ENCODE results near the gene GPR176.
"Not testable (repeated sequence)": the region's sequence is repeated elsewhere in the genome, so short reads cannot be mapped to it uniquely, and the experiment has no call there.

GPR176 gene

GRCh38 chr15:39920510-39921273 is 626 bp upstream of the GPR176 start:
- peak overlapping the region; percentile 90 for H3K4me3 Mint-ChIP-seq
- peaks cover 11% of the 10 kb centered on the region for H3K9me3 Mint-ChIP-seq
- H3K4me1 Mint-ChIP-seq = peaks cover 26% of the 10 kb centered on the region
- H3K36me3 Mint-ChIP-seq = peaks cover 2% of the 10 kb centered on the region
- peaks cover 14% of the 10 kb centered on the region for H3K27me3 Mint-ChIP-seq
- H3K27ac Mint-ChIP-seq = peak overlapping the region; percentile 92

- H3K27me3 Mint-ChIP-seq = peaks cover 18% of the 10 kb centered on the region
- no peak overlapping the region for H3K4me3 Mint-ChIP-seq
- H3K27ac Mint-ChIP-seq = no peak overlapping the region
- H3K4me1 Mint-ChIP-seq = peaks cover 16% of the 10 kb centered on the region
- peaks cover 2% of the 10 kb centered on the region for H3K36me3 Mint-ChIP-seq
- peaks cover 7% of the 10 kb centered on the region for H3K9me3 Mint-ChIP-seq
Observed at GRCh38 chr15:39919411-39919747, 687 bp downstream of the GPR176 start.

GRCh38 chr15:39918688-39919385 is 1.2 kb downstream of the GPR176 start:
- Mint-ChIP-seq H3K27ac (peak overlapping the region; percentile 63), H3K9me3 (peaks cover 7% of the 10 kb centered on the region), H3K27me3 (peaks cover 18% of the 10 kb centered on the region), H3K36me3 (peaks cover 2% of the 10 kb centered on the region), H3K4me3 (peak overlapping the region; percentile 77), H3K4me1 (peaks cover 16% of the 10 kb centered on the region)

DNA sequence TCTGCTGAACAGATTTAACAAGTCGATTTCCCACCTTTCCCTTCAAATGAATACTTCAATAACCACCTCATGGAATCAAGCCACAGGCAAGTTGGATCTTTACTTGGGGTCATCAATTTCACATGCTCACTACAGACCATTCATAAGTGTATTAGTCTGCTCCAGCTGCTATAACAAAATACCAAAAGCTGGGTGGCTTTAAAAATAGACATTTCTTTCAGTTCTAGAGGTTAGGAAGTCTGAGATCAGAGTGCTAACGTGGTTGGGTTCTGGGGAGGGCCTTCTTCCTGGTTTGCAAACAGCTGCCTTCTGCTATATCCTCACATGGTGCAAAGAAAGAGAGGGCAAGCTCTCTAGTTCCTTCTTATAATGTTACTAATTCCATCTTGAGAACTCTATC is 5.1 kb downstream of the GPR176 start:
- Mint-ChIP-seq H3K36me3 (no peaks in the 10 kb centered on the region), H3K27ac (no peak overlapping the region), H3K4me1 (peaks cover 9% of the 10 kb centered on the region), H3K27me3 (peaks cover 18% of the 10 kb centered on the region), H3K9me3 (no peaks in the 10 kb centered on the region), H3K4me3 (no peak overlapping the region)

DNA sequence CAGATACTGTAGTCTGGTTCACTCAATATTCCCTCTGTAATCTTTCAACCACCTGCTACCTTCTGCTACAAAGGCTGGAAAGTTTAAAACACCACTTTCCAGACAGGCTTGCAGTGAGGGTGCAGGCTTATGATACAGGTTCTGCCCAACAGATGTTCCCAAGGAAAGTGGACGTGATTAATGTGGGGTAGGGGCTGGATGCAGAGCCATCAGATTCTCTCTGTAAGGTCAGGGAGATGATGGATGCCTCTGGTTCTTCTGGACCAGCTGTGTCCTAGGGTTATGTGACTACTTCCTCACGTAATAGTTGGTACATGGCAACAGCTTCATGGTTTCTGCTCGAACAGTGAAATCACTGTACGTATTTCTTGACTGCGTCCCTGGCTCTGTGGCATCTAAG is 11.1 kb downstream of the GPR176 start:
- no peaks in the 10 kb centered on the region for H3K9me3 Mint-ChIP-seq
- peaks cover 3% of the 10 kb centered on the region for H3K27me3 Mint-ChIP-seq
- no peaks in the 10 kb centered on the region for H3K36me3 Mint-ChIP-seq
- H3K4me1 Mint-ChIP-seq = no peaks in the 10 kb centered on the region
- no peak overlapping the region for H3K27ac Mint-ChIP-seq
- H3K4me3 Mint-ChIP-seq = no peak overlapping the region

DNA sequence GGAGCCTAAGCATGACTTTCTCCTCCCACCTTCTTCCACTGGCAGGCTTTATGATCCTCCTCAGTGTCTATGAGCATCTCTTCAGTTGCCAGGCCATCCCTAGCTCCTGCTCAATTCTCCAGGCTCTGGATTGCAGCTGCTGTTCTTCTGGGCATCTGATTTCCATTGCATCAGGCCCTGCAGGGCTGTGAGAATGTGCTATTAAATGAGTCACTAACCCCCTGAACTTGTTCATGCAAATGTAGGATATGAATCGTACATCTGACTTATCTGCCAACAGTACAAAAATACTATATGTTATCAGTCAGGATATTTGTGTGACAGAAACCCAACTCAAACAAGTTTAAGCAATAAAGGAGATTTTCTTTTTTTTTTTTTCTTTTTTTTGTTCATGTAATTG is 11.9 kb downstream of the GPR176 start:
- no peaks in the 10 kb centered on the region for H3K9me3 Mint-ChIP-seq
- H3K27me3 Mint-ChIP-seq = peaks cover 3% of the 10 kb centered on the region
- H3K27ac Mint-ChIP-seq = no peak overlapping the region
- no peaks in the 10 kb centered on the region for H3K4me1 Mint-ChIP-seq
- H3K36me3 Mint-ChIP-seq = no peaks in the 10 kb centered on the region
- no peak overlapping the region for H3K4me3 Mint-ChIP-seq

DNA sequence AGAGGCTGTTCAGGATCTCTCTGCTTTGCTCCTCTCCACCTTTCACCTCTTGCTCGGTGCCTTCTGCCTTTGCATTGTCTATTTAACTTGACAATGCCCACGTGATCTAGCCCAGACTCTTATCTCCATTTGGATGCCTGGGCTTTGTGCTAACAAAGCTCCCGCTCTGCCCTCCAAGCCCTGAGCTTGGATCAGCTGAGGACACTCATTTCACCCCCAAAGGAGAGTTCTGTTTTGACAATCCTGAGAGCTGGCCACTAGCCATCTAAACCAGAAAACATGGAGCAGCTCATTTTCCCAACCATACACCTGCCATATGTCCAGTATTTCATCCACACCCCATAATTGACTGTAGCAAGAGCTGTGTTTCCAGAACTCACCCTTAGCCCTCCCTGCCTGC is 12.8 kb downstream of the GPR176 start:
- H3K4me1 Mint-ChIP-seq = no peaks in the 10 kb centered on the region
- H3K4me3 Mint-ChIP-seq = no peak overlapping the region
- H3K36me3 Mint-ChIP-seq = no peaks in the 10 kb centered on the region
- no peak overlapping the region for H3K27ac Mint-ChIP-seq
- H3K27me3 Mint-ChIP-seq = peaks cover 3% of the 10 kb centered on the region
- H3K9me3 Mint-ChIP-seq = no peaks in the 10 kb centered on the region

DNA sequence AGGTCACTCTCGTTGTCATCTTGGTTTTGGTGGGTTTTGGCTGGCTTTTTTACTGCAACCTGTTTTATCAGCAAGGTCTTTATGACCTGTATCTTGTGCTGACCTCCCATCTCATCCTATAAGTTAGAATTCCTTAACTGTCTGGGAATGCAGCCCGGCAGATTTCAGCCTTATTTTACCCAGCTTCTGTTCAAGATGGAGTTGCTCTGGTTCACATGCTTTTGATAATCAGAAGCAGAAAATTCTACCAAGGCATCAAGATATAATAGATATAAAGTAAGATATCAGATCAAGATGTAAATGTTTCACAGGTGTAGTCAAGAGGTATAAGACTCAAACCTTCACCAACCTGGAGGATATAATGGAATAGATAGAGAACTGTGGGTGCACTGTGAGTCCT is 16.0 kb downstream of the GPR176 start:
- Mint-ChIP-seq H3K27me3 (peaks cover 2% of the 10 kb centered on the region), H3K4me1 (no peaks in the 10 kb centered on the region), H3K4me3 (no peak overlapping the region), H3K9me3 (no peaks in the 10 kb centered on the region), H3K36me3 (no peaks in the 10 kb centered on the region), H3K27ac (peak overlapping the region; percentile 64)

DNA sequence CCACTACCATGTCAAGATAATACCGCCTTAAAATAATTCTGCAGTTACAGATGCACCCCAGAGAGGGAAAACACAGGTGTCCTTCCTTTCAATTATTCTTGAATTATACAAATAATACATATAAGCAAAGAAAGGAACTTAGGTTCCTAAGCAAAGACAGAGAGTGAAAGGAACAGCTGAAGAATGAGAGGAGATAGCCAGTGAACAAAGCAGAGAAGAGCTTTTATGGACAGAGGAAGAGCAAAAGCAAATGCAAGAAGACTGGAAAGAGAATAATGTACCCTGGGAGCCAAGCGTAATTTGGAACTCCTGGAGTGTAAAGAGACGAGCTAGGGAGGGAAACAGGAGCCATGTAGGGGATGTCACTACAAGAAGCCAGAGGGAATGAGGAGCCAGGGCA is 21.7 kb downstream of the GPR176 start:
- no peaks in the 10 kb centered on the region for H3K36me3 Mint-ChIP-seq
- no peaks in the 10 kb centered on the region for H3K4me1 Mint-ChIP-seq
- H3K9me3 Mint-ChIP-seq = no peaks in the 10 kb centered on the region
- H3K27me3 Mint-ChIP-seq = peaks cover 7% of the 10 kb centered on the region
- H3K4me3 Mint-ChIP-seq = no peak overlapping the region
- H3K27ac Mint-ChIP-seq = no peak overlapping the region

DNA sequence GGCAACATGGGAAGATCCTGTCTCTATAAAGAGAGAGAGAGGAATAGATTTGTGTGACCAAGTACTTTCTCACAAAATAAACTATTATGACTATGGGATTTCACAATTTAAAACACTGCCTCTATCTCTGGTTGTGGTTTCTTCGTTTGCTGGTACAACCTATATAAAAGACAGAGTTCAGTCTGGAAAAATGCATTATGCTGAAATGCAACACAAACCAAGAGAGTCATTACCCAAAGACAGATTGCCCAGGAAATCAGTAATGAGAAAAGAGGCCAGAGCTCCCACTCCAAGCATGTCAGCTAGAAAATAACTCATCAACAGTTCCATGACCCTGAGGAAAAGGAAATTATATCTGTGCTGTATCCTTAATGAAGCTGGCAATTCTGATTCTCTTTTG is 23.2 kb downstream of the GPR176 start:
- H3K27ac Mint-ChIP-seq = no peak overlapping the region
- H3K9me3 Mint-ChIP-seq = no peaks in the 10 kb centered on the region
- H3K4me3 Mint-ChIP-seq = no peak overlapping the region
- peaks cover 7% of the 10 kb centered on the region for H3K27me3 Mint-ChIP-seq
- no peaks in the 10 kb centered on the region for H3K4me1 Mint-ChIP-seq
- H3K36me3 Mint-ChIP-seq = no peaks in the 10 kb centered on the region

- Mint-ChIP-seq H3K9me3 (no peaks in the 10 kb centered on the region), H3K4me3 (no peak overlapping the region), H3K27me3 (peaks cover 7% of the 10 kb centered on the region), H3K4me1 (no peaks in the 10 kb centered on the region), H3K27ac (no peak overlapping the region), H3K36me3 (no peaks in the 10 kb centered on the region)
Observed at GRCh38 chr15:39896101-39896500, 24.0 kb downstream of the GPR176 start.

DNA sequence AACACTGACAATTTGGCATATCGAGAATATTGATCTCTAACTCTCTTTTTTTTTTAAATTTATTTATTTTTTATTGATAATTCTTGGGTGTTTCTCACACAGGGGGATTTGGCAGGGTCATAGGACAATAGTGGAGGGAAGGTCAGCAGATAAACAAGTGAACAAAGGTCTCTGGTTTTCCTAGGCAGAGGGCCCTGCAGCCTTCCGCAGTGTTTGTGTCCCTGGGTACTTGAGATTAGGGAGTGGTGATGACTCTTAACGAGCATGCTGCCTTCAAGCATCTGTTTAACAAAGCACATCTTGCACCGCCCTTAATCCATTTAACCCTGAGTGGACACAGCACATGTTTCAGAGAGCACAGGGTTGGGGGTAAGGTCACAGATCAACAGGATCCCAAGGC is 27.0 kb downstream of the GPR176 start:
- H3K27ac Mint-ChIP-seq, H3K4me3 Mint-ChIP-seq, H3K4me1 Mint-ChIP-seq, H3K9me3 Mint-ChIP-seq, H3K27me3 Mint-ChIP-seq, H3K36me3 Mint-ChIP-seq: not testable (repeated sequence)

- H3K36me3 Mint-ChIP-seq = no peaks in the 10 kb centered on the region
- peaks cover 1% of the 10 kb centered on the region for H3K27me3 Mint-ChIP-seq
- H3K9me3 Mint-ChIP-seq = no peaks in the 10 kb centered on the region
- no peak overlapping the region for H3K4me3 Mint-ChIP-seq
- H3K4me1 Mint-ChIP-seq = no peaks in the 10 kb centered on the region
- H3K27ac Mint-ChIP-seq = no peak overlapping the region
Observed at GRCh38 chr15:39892418-39892817, 27.6 kb downstream of the GPR176 start.

- no peaks in the 10 kb centered on the region for H3K4me1 Mint-ChIP-seq
- H3K4me3 Mint-ChIP-seq = no peak overlapping the region
- H3K27ac Mint-ChIP-seq = no peak overlapping the region
- no peaks in the 10 kb centered on the region for H3K36me3 Mint-ChIP-seq
- no peaks in the 10 kb centered on the region for H3K9me3 Mint-ChIP-seq
- no peaks in the 10 kb centered on the region for H3K27me3 Mint-ChIP-seq
Observed at GRCh38 chr15:39890621-39891020, 29.4 kb downstream of the GPR176 start.

GRCh38 chr15:39889601-39890000 is 30.5 kb downstream of the GPR176 start:
- Mint-ChIP-seq H3K9me3 (no peaks in the 10 kb centered on the region), H3K36me3 (no peaks in the 10 kb centered on the region), H3K27ac (no peak overlapping the region), H3K4me3 (no peak overlapping the region), H3K27me3 (peaks cover 1% of the 10 kb centered on the region), H3K4me1 (no peaks in the 10 kb centered on the region)

GRCh38 chr15:39888809-39889208 is 31.3 kb downstream of the GPR176 start:
- Mint-ChIP-seq H3K4me1 (no peaks in the 10 kb centered on the region), H3K36me3 (no peaks in the 10 kb centered on the region), H3K27me3 (peaks cover 4% of the 10 kb centered on the region), H3K9me3 (no peaks in the 10 kb centered on the region), H3K4me3 (no peak overlapping the region), H3K27ac (no peak overlapping the region)

GRCh38 chr15:39888243-39888642 is 31.8 kb downstream of the GPR176 start:
- Mint-ChIP-seq H3K4me1 (no peaks in the 10 kb centered on the region), H3K27ac (no peak overlapping the region), H3K9me3 (no peaks in the 10 kb centered on the region)

More at GRCh38 chr15:39888243-39888642, 31.8 kb downstream of the GPR176 start:
- no peaks in the 10 kb centered on the region for H3K36me3 Mint-ChIP-seq
- H3K27me3 Mint-ChIP-seq = peaks cover 4% of the 10 kb centered on the region
- H3K4me3 Mint-ChIP-seq = no peak overlapping the region
